IPS DF 6.9 (cell line): ENCODE data around the gene ELAPOR1.

ENCODE experiments used
- DNase-seq: peaks from one replicate; pipeline ENCODE4 v3.0.0-alpha.2; 2013; ENCODE audit warnings: low read depth, low spot score
- H3K27ac ChIP-seq: one replicate; pipeline ENCODE4 v1.5.1; 2013; ENCODE audit warnings: low read length, control low read depth
- H3K27me3 ChIP-seq: 2 replicates; pipeline ENCODE4 v1.6.1; 2013; ENCODE audit warnings: mild to moderate bottlenecking, low read length; ENCODE audit not compliant: control insufficient read depth, insufficient read depth
- H3K36me3 ChIP-seq: 2 replicates; pipeline ENCODE4 v1.6.1; 2013; ENCODE audit warnings: low read length; ENCODE audit not compliant: control insufficient read depth, insufficient read depth
- H3K4me1 ChIP-seq: 2 replicates; pipeline ENCODE4 v1.6.1; 2013; ENCODE audit warnings: low read length; ENCODE audit not compliant: control insufficient read depth, insufficient read depth
- H3K4me3 ChIP-seq: 2 replicates; pipeline ENCODE4 v1.5.1; 2013; ENCODE audit warnings: mild to moderate bottlenecking, low read length
- H3K9me3 ChIP-seq: 2 replicates; pipeline ENCODE4 v1.6.1; 2013; ENCODE audit warnings: low read length, inconsistent platforms; ENCODE audit not compliant: control insufficient read depth, insufficient read depth
- WGBS: extraction: QIAGEN DNeasy Blood & Tissue Kit; methylation state at CpG from one replicate; pipeline ENCODE4 v1.1.7; 2013; ENCODE audit warnings: mixed read lengths, missing lambda C conversion rate; ENCODE audit not compliant: insufficient read length, insufficient coverage; 5-methylcytosine and 5-hydroxymethylcytosine counted together

Gene ELAPOR1, protein sequence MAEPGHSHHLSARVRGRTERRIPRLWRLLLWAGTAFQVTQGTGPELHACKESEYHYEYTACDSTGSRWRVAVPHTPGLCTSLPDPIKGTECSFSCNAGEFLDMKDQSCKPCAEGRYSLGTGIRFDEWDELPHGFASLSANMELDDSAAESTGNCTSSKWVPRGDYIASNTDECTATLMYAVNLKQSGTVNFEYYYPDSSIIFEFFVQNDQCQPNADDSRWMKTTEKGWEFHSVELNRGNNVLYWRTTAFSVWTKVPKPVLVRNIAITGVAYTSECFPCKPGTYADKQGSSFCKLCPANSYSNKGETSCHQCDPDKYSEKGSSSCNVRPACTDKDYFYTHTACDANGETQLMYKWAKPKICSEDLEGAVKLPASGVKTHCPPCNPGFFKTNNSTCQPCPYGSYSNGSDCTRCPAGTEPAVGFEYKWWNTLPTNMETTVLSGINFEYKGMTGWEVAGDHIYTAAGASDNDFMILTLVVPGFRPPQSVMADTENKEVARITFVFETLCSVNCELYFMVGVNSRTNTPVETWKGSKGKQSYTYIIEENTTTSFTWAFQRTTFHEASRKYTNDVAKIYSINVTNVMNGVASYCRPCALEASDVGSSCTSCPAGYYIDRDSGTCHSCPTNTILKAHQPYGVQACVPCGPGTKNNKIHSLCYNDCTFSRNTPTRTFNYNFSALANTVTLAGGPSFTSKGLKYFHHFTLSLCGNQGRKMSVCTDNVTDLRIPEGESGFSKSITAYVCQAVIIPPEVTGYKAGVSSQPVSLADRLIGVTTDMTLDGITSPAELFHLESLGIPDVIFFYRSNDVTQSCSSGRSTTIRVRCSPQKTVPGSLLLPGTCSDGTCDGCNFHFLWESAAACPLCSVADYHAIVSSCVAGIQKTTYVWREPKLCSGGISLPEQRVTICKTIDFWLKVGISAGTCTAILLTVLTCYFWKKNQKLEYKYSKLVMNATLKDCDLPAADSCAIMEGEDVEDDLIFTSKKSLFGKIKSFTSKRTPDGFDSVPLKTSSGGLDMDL

DNA sequence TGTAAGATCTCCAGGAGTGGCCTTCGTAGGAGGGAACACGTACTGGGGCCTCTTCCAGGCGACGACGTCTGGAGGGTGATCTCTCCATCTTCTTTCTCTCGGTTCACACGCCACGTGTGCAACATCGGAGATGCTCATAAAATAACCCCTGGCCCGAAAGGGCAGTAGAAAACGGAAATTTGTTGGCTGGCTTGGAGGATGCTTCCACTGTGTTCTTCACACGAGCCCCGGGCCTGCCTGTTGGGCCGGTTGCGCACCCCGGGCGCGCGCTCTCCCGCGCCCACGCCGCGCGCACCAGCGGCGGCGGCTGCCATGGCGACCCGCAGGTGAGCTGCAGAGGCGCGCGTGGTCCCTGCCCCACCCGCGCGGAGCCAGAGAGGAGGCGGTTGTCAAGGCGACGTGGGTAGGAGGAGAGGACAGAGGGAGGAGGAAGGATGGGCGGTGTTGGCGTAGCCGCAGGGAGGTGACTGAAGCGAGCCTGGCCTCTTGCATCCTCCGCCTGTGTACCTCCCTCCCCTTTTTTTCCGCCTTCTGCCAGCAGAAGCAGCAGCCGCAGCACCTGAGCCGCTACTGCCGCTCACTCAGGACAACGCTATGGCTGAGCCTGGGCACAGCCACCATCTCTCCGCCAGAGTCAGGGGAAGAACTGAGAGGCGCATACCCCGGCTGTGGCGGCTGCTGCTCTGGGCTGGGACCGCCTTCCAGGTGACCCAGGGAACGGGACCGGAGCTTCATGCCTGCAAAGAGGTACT, at the start of gene ELAPOR1:
ELAPOR1 (plus strand) TSS at position 526 of the 752 bp plus-strand sequence; CDS start at position 595, 69 bp downstream.
- H3K4me3 ChIP-seq = peak within 1 kb of the TSS; percentile 63
- H3K27ac ChIP-seq = no peak within 1 kb of the TSS
- H3K9me3 ChIP-seq = no peaks in the 10 kb centered on the region
- no peaks in the 10 kb centered on the region for H3K36me3 ChIP-seq
- no CpG with 5 or more reads among the region's 56 CpGs for WGBS
- DNase-seq = no peak
- H3K27me3 ChIP-seq = peaks cover 20% of the 10 kb centered on the region
- H3K4me1 ChIP-seq = no peaks in the 10 kb centered on the region

DNA sequence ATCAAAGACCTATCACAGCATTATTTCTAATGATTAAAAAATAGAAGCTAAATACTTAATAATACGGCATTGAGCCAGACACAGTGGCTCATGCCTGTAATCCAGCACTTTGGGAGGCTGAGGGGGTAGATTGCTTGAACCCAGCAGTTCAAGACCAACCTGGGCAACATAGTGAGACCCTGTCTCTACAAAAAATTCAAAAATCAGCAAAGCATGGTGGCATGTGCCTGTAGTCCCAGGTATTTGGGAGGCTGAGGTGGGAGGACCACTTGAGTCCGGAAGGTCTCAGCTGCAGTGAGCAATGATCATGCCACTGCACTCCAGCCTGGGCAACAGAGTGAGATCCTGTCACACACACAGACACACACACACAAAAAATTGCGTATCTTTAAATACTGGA, 48.8 kb upstream of the ELAPOR1 start:
- H3K4me1 ChIP-seq = no peaks in the 10 kb centered on the region
- H3K36me3 ChIP-seq = peaks cover 3% of the 10 kb centered on the region; the same call in 1 of the 2 replicates
- no peak overlapping the region for H3K4me3 ChIP-seq
- no peaks in the 10 kb centered on the region for H3K9me3 ChIP-seq
- no CpG with 5 or more reads among the region's 3 CpGs for WGBS
- H3K27ac ChIP-seq = no peak overlapping the region
- no peaks in the 10 kb centered on the region for H3K27me3 ChIP-seq
- DNase-seq = no peak

DNA sequence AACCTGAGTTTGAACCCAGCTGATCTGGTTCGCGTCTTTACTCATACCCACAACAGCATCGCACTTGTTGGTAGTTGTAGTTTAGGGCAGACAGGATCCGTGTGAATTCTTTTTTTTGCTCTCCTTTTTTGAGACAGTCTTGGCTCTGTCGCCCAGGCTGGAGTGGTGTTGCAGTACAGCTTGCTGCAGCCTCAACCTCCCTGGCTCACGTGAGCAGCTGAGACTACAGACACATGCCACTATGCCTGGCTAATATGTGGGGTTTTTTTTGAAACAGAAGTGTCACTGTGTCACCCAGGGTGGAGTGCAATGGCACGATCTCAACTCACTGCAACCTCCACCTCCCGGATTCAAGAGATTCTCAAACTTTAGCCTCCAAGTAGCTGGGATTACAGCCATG, 46.0 kb upstream of the ELAPOR1 start:
- H3K36me3 ChIP-seq = peaks cover 3% of the 10 kb centered on the region; the same call in 1 of the 2 replicates
- no peak for DNase-seq
- WGBS = no CpG with 5 or more reads among the region's 8 CpGs
- H3K27ac ChIP-seq = no peak overlapping the region
- no peaks in the 10 kb centered on the region for H3K4me1 ChIP-seq
- H3K4me3 ChIP-seq = no peak overlapping the region
- no peaks in the 10 kb centered on the region for H3K27me3 ChIP-seq
- H3K9me3 ChIP-seq = no peaks in the 10 kb centered on the region

DNA sequence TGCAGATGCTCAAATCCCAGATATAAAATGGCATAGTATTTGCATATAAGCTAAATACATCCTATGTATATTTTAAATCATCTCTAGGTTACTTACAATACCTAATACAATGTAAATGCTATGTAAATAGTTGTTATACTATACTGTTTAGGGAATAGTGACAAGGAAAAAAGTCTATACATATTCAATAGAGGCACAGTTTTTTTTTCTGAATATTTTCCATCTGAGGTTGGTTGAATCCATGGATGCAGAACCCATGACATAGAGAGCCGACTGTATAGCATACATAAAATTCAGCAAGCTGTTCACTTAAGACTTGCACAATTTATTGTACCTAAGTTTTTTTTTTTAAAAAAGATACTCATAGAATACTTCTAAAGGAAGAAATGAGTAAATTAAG, 44.6 kb upstream of the ELAPOR1 start:
- WGBS = no CpG with 5 or more reads among the region's 1 CpG
- Histone ChIP-seq H3K4me1 (no peaks in the 10 kb centered on the region), H3K4me3 (no peak overlapping the region), H3K9me3 (no peaks in the 10 kb centered on the region), H3K27me3 (no peaks in the 10 kb centered on the region), H3K27ac (no peak overlapping the region), H3K36me3 (peaks cover 9% of the 10 kb centered on the region)
- no peak for DNase-seq

DNA sequence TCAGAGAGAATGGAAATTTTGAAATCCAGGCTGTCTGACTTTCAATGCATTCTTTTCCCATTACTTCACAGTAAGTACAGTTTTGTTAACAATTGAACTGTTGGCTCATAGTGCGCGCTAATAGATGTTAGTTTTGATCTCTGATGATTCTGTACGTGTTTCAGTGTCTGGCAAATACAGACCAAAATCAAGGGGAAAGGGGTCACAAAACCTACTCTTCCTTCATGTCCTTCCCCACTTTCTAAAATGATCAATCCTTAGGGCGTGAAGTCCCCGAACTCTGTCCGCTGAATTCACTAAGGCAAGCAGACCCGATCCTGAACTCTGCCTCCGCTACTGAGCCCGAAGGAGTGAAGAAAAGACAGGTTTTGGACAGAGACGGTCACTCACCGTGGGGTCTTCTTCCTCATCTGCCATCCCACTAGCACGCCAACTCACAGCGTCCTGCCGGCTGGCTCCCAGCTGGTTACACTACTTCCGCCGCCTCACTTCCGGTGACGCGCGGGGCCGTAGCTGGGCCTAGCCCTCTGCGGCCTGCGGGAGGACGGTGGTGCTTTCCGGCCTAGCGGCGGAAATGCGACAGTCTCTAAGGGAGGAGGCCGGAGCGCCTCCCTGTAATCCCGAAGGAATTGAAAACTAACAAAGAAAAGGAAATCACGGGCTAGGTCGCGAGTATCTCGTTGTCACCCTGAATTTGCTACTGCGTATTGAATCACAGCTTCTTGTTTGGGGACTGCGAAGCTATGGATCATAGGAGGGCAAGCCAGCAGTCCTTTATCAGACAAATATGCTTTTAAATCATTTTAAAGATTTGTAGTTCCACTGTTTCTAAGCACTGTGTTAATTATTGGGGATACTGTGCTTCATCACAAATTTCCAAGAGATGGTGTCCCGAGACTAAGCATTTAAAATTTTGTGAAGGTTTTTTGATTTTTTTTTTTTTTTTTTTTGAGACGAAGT, 38.1 kb upstream of the ELAPOR1 start, which contains the start of gene TAF13:
TAF13 (minus strand) TSS at position 473 of the 960 bp plus-strand sequence; CDS start at position 417, 56 bp downstream.
- no peaks in the 10 kb centered on the region for H3K27me3 ChIP-seq
- no CpG with 5 or more reads among the region's 39 CpGs for WGBS
- H3K36me3 ChIP-seq = peaks cover 7% of the 10 kb centered on the region; the same call in 1 of the 2 replicates
- H3K9me3 ChIP-seq = no peaks in the 10 kb centered on the region
- H3K27ac ChIP-seq = no peak within 1 kb of the TSS
- H3K4me3 ChIP-seq = peak within 1 kb of the TSS; percentile 97; the same call in 1 of the 2 replicates
- H3K4me1 ChIP-seq = no peaks in the 10 kb centered on the region; the same call in 1 of the 2 replicates
- DNase-seq = no peak

DNA sequence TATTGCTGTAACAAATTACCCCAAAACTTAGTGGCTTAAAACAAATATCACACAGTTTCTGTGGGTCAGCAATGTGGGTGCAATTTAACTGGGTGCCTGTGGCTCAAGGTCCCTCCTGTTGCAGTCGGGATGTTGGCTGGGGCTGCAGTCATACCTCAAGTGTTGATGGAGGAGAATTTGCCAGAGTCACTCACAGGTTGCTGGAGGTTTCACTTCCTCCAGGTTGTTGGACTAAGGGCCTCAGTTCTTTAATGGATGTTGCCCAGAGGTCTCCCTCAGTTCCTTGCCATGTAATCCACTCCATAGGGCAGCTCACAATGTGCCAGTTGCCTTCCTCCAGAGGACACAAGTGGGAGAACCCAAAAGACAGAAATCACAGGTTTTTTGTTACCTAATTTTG, 35.6 kb upstream of the ELAPOR1 start:
- Histone ChIP-seq H3K9me3 (no peaks in the 10 kb centered on the region), H3K4me3 (no peak overlapping the region), H3K4me1 (no peaks in the 10 kb centered on the region; the same call in 1 of the 2 replicates), H3K27me3 (no peaks in the 10 kb centered on the region), H3K27ac (no peak overlapping the region), H3K36me3 (peaks cover 4% of the 10 kb centered on the region; the same call in 1 of the 2 replicates)
- WGBS = no CpG with 5 or more reads among the region's 1 CpG
- DNase-seq = no peak

DNA sequence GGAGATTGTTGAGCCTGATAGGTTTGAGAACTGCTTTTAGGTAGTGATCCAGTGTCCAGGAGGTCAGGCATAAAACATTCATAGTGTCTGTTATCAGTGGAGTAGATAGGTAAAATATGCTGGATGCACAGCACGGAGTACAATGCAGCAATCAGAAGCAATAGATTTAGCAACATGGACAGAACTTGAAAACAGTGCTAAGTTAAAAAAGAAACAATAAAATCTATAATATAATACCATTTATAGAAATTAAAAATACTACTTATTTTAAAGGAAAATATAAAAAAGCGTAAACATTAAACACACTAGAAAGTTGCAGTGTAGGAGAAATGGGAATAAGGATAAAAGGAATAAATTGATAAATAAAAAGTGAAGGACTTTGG, 34.7 kb upstream of the ELAPOR1 start:
- no peak overlapping the region for H3K27ac ChIP-seq
- H3K36me3 ChIP-seq = no peaks in the 10 kb centered on the region
- H3K4me1 ChIP-seq = no peaks in the 10 kb centered on the region; the same call in 1 of the 2 replicates
- H3K27me3 ChIP-seq = no peaks in the 10 kb centered on the region
- no peaks in the 10 kb centered on the region for H3K9me3 ChIP-seq
- no peak for DNase-seq
- 100% methylated on average over 1 of the region's 2 CpGs for WGBS
- no peak overlapping the region for H3K4me3 ChIP-seq

DNA sequence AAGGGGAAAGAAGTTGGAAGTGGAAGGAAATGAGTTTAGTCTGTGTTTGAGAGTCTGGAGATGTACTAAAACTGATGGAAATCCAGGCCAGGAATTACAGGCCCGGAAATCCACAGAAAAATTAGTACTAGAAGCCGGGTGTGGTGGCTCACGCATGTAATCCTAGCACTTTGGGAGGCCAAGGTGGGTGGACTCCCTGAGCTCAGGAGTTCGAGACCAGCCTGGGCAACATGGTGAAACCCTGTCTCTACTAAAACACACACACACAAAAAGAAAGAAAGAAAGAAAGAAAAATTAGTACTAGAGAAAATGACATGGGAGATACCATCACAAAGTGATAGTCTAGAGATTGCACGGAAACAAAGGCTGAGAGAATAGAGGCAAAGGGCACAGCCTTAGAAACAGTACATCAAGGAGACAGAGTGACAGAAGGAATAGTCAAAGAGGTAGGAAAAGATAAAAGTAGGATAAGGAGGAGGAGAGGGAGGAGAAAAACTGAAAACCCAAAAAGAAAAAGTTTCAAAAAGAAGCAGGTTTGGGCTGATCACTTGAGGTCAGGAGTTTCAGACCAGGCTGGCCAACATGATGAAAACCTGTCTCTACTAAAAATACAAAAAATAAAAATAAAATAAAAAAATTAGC, 33.4 kb upstream of the ELAPOR1 start:
- DNase-seq = no peak
- no peak overlapping the region for H3K4me3 ChIP-seq
- no peaks in the 10 kb centered on the region for H3K9me3 ChIP-seq
- no peaks in the 10 kb centered on the region for H3K27me3 ChIP-seq
- no CpG with 5 or more reads among the region's 5 CpGs for WGBS
- H3K27ac ChIP-seq = no peak overlapping the region
- H3K36me3 ChIP-seq = no peaks in the 10 kb centered on the region
- no peaks in the 10 kb centered on the region; the same call in 1 of the 2 replicates for H3K4me1 ChIP-seq

DNA sequence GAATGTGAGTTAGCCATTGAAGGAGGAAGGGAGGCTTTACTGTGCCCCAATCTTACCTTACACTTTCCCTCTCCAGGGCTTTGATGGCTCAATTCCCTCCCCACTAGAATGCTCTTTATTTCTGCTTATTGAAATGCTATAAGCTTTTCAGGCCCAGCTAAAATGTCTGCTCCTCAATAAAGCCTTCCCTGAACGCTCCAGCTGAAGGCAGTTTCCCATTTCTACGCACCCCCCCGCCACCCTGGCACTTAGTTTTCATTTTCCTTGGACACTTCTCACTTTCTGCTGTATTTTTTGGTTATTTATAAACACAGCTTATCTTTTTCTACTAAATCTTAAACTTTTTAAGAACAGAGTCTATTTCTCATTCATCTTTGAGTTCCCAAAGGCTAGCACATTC, 30.4 kb upstream of the ELAPOR1 start:
- DNase-seq = no peak
- Histone ChIP-seq H3K4me3 (no peak overlapping the region), H3K27ac (no peak overlapping the region), H3K27me3 (no peaks in the 10 kb centered on the region), H3K9me3 (no peaks in the 10 kb centered on the region), H3K36me3 (no peaks in the 10 kb centered on the region), H3K4me1 (no peaks in the 10 kb centered on the region; the same call in 1 of the 2 replicates)
- no CpG with 5 or more reads among the region's 3 CpGs for WGBS
